Uterus (tissue), 4 donors: Measurements from ENCODE around the gene MYMX. TPM values are rescaled to one million over a fixed set of nuclear protein-coding genes. Genes with fewer than 3 reads are reported as not detected.

ENCODE experiments used
- DNase-seq, 2 donors: peaks; one replicate each; pipeline ENCODE4 v3.0.0-alpha.2; 2019 to 2020
- H3K27ac ChIP-seq, 2 donors: fragments of 200-600 bp; sonication (generic); 1 replicate in 1 of 2; 2 replicates in 1 of 2; pipeline ENCODE4 v1.5.1; 2016 to 2018
- H3K27me3 ChIP-seq, 2 donors: fragments of 200-600 bp; sonication (generic); one replicate each; pipeline ENCODE4 v1.5.1; 2018 to 2019; ENCODE audit warnings: control low read depth in 1 of 2
- H3K36me3 ChIP-seq, 2 donors: fragments of 200-600 bp; sonication (generic); one replicate each; pipeline ENCODE4 v1.5.1; 2019; ENCODE audit warnings: control low read depth in 1 of 2
- H3K4me1 ChIP-seq, 2 donors: fragments of 200-600 bp; sonication (generic); one replicate each; pipeline ENCODE4 v1.5.1; 2018 to 2019; ENCODE audit warnings: control low read depth in 1 of 2
- H3K4me3 ChIP-seq, 2 donors: fragments of 200-600 bp; sonication (generic); 1 replicate in 1 of 2; 2 replicates in 1 of 2; pipeline ENCODE4 v1.5.1; 2018 to 2019; ENCODE audit warnings: mild to moderate bottlenecking in 1 of 2
- H3K9me3 ChIP-seq, 2 donors: fragments of 200-600 bp; sonication (generic); one replicate each; pipeline ENCODE4 v1.5.1; 2019; ENCODE audit warnings: control low read depth in 1 of 2
- POLR2A ChIP-seq, 2 donors: fragments of 450-650 bp; IDR thresholded peaks; one replicate each; pipeline ENCODE4 v1.6.1; 2016; ENCODE audit warnings: antibody characterized with exemption in 2 of 2, mild to moderate bottlenecking in 1 of 2, moderate library complexity in 1 of 2
- intact Hi-C: fragments of 100-400 bp; cut with DNase I; formaldehyde crosslinking; loops from one replicate; pipeline ENCODE4 v1.15.1; 2023; ENCODE audit warnings: low total_unique reads
- total RNA-seq, 4 donors: library from RNA; depleted of rRNA in 3 of 4; stranded (reverse); fragments of >200 nt in 3 of 4; gene quantifications; one replicate each; pipeline versions ENCODE4 v1.1.0 to v1.2.4, GENCODE V29; 2014 to 2023
- TF ChIP-seq, protein P1 (sequence below), 4 experiments: fragments of 200-600 bp in 2 of 4; fragments of 450-650 bp in 2 of 4; sonication (generic) in 2 of 4; IDR thresholded peaks; one replicate each; pipeline ENCODE4 v1.5.1; 2016 to 2019; ENCODE audit warnings: antibody characterized with exemption in 4 of 4, mild to moderate bottlenecking in 2 of 4, moderate library complexity in 1 of 4
- donor health status: DM: yes; HTN: yes; CAD: no.

MYMX gene
- total RNA-seq, 4 donors from 2014 or later = not detected

DNA sequence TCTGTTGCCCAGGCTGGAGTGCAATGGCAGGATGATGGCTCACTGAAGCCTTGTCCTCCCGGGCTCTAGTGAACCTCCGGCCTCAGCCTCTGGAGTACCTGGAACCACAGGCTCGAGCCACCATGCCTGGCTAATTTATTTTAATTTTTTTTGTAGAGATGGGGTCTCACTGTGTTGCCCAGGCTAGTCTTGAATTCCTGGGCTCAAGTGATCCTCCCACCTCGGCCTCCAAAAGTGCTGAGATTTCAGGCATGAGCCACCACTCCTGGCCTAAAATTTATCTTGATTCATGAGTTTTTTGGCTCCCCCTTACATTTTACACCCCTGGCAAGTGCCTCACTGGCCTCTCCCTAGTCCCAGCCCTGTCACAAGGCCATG, 4.2 kb downstream of the MYMX start:
- Histone ChIP-seq H3K27ac (peak overlapping the region; percentile 89 to 91), H3K4me3 (no peak overlapping the region), H3K27me3 (no peaks in the 10 kb centered on the region), H3K4me1 (peaks cover 0 to 15% of the 10 kb centered on the region in 2 donors), H3K9me3 (no peaks in the 10 kb centered on the region), H3K36me3 (no peaks in the 10 kb centered on the region)
- no peak for TF ChIP-seq POLR2A (IDR thresholded peaks at IDR 0.05)
- TF ChIP-seq, protein P1, sequence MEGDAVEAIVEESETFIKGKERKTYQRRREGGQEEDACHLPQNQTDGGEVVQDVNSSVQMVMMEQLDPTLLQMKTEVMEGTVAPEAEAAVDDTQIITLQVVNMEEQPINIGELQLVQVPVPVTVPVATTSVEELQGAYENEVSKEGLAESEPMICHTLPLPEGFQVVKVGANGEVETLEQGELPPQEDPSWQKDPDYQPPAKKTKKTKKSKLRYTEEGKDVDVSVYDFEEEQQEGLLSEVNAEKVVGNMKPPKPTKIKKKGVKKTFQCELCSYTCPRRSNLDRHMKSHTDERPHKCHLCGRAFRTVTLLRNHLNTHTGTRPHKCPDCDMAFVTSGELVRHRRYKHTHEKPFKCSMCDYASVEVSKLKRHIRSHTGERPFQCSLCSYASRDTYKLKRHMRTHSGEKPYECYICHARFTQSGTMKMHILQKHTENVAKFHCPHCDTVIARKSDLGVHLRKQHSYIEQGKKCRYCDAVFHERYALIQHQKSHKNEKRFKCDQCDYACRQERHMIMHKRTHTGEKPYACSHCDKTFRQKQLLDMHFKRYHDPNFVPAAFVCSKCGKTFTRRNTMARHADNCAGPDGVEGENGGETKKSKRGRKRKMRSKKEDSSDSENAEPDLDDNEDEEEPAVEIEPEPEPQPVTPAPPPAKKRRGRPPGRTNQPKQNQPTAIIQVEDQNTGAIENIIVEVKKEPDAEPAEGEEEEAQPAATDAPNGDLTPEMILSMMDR (IDR thresholded peaks at IDR 0.05) = no peak
- DNase-seq = no peak
- intact Hi-C loops = no loop called here

DNA sequence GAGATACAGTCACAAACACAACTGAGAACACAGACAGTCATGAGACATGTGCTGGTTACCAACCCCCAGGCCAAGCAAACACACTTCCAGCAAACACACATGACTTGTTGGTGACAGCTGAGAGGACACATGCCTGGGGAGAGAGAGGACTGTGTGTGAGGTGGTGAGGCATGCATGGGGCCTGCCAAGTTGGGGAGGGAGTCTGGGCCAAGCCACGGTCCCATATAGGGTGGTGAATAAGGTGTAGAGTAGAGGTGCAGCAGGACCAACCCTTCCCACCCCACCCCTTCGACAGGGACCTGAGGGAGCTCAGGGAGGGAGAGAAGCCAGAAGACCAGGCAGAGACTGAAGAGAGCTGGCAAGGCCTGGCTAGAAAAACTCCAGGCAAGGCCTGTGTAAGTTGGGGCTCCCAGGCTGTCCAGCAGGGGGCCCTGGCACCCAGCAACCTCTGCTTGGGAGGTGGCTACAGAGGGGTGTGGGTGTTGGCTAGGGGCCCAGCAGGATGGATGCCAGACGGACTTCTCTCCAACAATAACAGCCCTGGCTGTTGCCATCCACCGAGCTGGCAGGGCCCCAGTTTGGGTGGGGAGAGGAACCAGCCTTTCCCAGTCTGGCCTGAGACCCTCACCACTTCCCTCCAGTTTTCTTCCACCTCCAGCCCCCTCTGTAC, 4.7 kb downstream of the MYMX start:
- Histone ChIP-seq H3K4me3 (peak overlapping the region in 1 of 2 donors; percentile 5), H3K4me1 (peaks cover 0 to 20% of the 10 kb centered on the region in 2 donors), H3K27me3 (no peaks in the 10 kb centered on the region), H3K27ac (peak overlapping the region; percentile 89 to 91), H3K36me3 (no peaks in the 10 kb centered on the region), H3K9me3 (no peaks in the 10 kb centered on the region)
- intact Hi-C loops = no loop called here
- no peak for TF ChIP-seq POLR2A (IDR thresholded peaks at IDR 0.05)
- TF ChIP-seq, protein P1 (IDR thresholded peaks at IDR 0.05) = peak; percentile 63 to 86 (median 82)
- peak; percentile 85 to 90 for DNase-seq

DNA sequence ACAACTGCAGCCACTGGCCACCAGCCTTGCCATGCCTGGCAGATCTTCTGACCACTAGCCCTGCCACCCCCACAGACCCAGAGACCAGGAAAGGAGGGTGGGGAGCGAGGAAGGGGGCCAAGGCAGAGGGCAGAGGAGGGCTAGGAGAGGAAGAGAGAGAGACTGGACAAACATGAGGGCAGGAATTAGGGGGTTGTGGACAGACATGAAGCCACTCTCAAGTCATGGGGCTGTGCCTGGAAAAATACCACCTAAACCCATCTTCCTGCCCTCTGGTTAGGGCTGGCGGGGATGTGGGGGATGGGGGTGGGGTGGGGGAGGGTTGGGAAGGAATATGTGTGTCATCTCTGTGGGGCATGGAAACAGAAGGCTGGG, 5.2 kb downstream of the MYMX start:
- peaks cover 0 to 25% of the 10 kb centered on the region in 2 donors for H3K4me1 ChIP-seq
- peak overlapping the region in 1 of 2 donors; percentile 5 for H3K4me3 ChIP-seq
- no peaks in the 10 kb centered on the region for H3K27me3 ChIP-seq
- no peak for DNase-seq
- peak overlapping the region; percentile 89 to 91 for H3K27ac ChIP-seq
- no peaks in the 10 kb centered on the region for H3K36me3 ChIP-seq
- H3K9me3 ChIP-seq = no peaks in the 10 kb centered on the region
- intact Hi-C loops = no loop called here
- no peak for TF ChIP-seq POLR2A (IDR thresholded peaks at IDR 0.05)
- TF ChIP-seq, protein P1 (IDR thresholded peaks at IDR 0.05) = no peak

DNA sequence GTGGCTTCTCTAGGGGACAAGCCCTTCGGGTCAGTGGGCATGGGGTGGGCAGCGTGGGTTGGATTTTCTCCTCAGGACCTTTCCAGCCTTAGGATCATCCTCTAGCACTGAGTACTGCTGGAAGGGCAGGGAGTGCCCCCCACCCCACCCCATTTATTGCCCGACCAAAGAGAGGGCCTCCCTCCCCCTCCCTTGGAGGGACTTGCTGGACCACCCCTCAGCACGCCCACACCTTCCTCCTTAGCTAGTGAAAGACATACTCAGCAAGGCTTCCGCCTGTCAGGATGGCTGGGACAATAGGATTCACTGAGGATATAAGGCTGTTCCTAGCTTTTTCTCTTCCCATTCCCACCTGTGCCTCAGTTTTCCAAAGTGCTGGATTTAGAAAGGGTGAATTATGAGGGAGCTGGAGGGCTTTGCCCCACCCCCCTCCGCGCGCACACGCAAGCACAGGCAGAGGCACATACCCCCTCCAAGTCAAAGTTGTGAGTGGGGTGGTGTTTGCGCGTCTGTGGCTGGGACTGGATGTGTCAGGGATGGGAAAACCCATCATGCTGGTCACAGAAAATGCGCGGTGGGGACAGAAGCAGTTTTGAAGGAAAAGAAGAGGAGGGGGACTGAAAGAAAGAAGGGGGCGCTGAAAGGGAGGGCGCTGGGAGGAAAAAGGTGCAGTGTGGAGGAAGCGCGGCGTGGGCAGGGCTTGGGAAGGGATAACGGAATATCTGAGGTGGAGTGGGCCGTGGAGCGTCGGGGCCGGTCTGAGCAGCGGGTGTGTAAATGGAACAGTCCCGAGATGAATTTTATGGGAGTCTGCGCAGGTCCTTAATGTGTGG, 6.0 kb downstream of the MYMX start:
- Histone ChIP-seq H3K27ac (peak overlapping the region; percentile 89 to 91), H3K9me3 (no peaks in the 10 kb centered on the region), H3K27me3 (no peaks in the 10 kb centered on the region), H3K4me3 (peak overlapping the region; percentile 36 to 47), H3K4me1 (peaks cover 0 to 31% of the 10 kb centered on the region in 2 donors), H3K36me3 (no peaks in the 10 kb centered on the region)
- no peak for DNase-seq
- intact Hi-C loops = no loop called here
- no peak for TF ChIP-seq POLR2A (IDR thresholded peaks at IDR 0.05)
- TF ChIP-seq, protein P1 (IDR thresholded peaks at IDR 0.05) = no peak
